HCT116 (cell line): ENCODE results near the gene FOXM1.

Source experiments
- CBX3 ChIP-seq: IDR thresholded peaks from 2 replicates; pipeline ENCODE4 v1.6.1; 2012; ENCODE audit warnings: low read depth
- CEBPB ChIP-seq: IDR thresholded peaks from 2 replicates; pipeline ENCODE4 v1.6.1; 2012; ENCODE audit warnings: low read depth
- EGR1 ChIP-seq: IDR thresholded peaks from 2 replicates; pipeline ENCODE4 v1.6.1; 2012; ENCODE audit warnings: low read depth
- EZH2 ChIP-seq: fragments of 200-600 bp; sonication (generic); IDR thresholded peaks from 2 replicates; pipeline ENCODE4 v1.6.1; 2017; ENCODE audit warnings: antibody characterized with exemption, mixed run types
- EZH2phosphoT487 ChIP-seq: fragments of 200-600 bp; IDR thresholded peaks from 2 replicates; pipeline ENCODE4 v1.6.1; 2018; ENCODE audit warnings: antibody characterized with exemption, borderline replicate concordance
- POLR2A ChIP-seq: IDR thresholded peaks from 2 replicates; pipeline ENCODE4 v1.7.0; 2011; ENCODE audit warnings: borderline replicate concordance; ENCODE audit not compliant: insufficient read depth, insufficient read length; ENCODE audit errors: extremely low read depth
- POLR2AphosphoS5 ChIP-seq: IDR thresholded peaks from 2 replicates; pipeline ENCODE4 v1.6.1; 2011; ENCODE audit warnings: mild to moderate bottlenecking, low read depth, low read length, moderate library complexity
- YY1 ChIP-seq: IDR thresholded peaks from 2 replicates; pipeline ENCODE4 v1.6.1; 2011; ENCODE audit warnings: low read length, low read depth, moderate library complexity, mild to moderate bottlenecking; ENCODE audit not compliant: insufficient replicate concordance; ENCODE audit errors: extremely low read depth
- TF ChIP-seq, protein P1 (sequence below), 3 experiments: fragments of 200-600 bp in 1 of 3; sonication (generic) in 1 of 3; IDR thresholded peaks in 2 of 3; conservative IDR thresholded peaks in 1 of 3; 2 replicates each; pipeline ENCODE4 v1.5.1; 2012 to 2017; ENCODE audit warnings: low read depth in 2 of 3, low read length in 2 of 3, antibody characterized with exemption in 1 of 3, borderline replicate concordance in 1 of 3, control low read depth in 1 of 3, mild to moderate bottlenecking in 1 of 3, mixed read lengths in 1 of 3, mixed run types in 1 of 3, moderate library complexity in 1 of 3; ENCODE audit not compliant: insufficient read depth in 1 of 3

- TF ChIP-seq, protein P1, sequence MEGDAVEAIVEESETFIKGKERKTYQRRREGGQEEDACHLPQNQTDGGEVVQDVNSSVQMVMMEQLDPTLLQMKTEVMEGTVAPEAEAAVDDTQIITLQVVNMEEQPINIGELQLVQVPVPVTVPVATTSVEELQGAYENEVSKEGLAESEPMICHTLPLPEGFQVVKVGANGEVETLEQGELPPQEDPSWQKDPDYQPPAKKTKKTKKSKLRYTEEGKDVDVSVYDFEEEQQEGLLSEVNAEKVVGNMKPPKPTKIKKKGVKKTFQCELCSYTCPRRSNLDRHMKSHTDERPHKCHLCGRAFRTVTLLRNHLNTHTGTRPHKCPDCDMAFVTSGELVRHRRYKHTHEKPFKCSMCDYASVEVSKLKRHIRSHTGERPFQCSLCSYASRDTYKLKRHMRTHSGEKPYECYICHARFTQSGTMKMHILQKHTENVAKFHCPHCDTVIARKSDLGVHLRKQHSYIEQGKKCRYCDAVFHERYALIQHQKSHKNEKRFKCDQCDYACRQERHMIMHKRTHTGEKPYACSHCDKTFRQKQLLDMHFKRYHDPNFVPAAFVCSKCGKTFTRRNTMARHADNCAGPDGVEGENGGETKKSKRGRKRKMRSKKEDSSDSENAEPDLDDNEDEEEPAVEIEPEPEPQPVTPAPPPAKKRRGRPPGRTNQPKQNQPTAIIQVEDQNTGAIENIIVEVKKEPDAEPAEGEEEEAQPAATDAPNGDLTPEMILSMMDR (IDR thresholded peaks at IDR 0.05 in 2 of 3, conservative IDR thresholded peaks at IDR 0.05 in 1 of 3; ENCODE audit: borderline replicate concordance in 1 of 3, insufficient read depth in 1 of 3, low read depth in 2 of 3, low read length in 2 of 3): no peak
- no peak for TF ChIP-seq EZH2phosphoT487
- no peak for TF ChIP-seq POLR2AphosphoS5
- TF ChIP-seq EZH2: no peak
- TF ChIP-seq POLR2A: no peak
- TF ChIP-seq CBX3: no peak
- TF ChIP-seq YY1: no peak
- no peak for TF ChIP-seq EGR1
- TF ChIP-seq CEBPB: no peak
Measured at GRCh38 chr12:2819810-2820209, 57.2 kb downstream of the FOXM1 start.
